Measurements from ENCODE around the gene CXCL17.
"Not testable (repeated sequence)": the region's sequence is repeated elsewhere in the genome, so short reads cannot be mapped to it uniquely, and the experiment has no call there.

Gene CXCL17, protein sequence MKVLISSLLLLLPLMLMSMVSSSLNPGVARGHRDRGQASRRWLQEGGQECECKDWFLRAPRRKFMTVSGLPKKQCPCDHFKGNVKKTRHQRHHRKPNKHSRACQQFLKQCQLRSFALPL

DNA sequence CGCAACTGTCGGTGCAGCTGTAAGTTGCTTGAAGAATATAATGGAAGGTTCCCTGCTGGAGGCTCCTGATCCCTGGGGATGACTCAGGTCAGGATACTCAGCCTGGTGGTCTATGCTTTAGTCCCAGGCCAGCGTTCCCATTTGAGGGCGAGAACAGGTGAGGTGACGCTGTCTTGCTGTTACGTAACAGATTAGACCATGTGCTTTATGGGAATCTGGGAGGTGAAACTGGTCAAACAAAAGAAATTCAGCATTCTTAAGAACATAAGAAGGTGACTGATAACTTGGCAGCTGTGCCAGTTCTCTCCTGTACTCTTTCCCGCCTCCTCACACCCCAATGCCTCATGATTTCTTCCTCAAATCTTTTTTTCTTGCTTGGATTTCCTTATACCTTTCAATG lies at the start of gene CXCL17:
Gene CXCL17, minus strand, starts transcription at position 114 of the 400 bp plus-strand sequence. CDS start 114 bp downstream, outside the sequence.
- FAIRE-seq (no peak), DNase-seq (ENCODE audit: insufficient read length, low spot score) (no peak)

DNA sequence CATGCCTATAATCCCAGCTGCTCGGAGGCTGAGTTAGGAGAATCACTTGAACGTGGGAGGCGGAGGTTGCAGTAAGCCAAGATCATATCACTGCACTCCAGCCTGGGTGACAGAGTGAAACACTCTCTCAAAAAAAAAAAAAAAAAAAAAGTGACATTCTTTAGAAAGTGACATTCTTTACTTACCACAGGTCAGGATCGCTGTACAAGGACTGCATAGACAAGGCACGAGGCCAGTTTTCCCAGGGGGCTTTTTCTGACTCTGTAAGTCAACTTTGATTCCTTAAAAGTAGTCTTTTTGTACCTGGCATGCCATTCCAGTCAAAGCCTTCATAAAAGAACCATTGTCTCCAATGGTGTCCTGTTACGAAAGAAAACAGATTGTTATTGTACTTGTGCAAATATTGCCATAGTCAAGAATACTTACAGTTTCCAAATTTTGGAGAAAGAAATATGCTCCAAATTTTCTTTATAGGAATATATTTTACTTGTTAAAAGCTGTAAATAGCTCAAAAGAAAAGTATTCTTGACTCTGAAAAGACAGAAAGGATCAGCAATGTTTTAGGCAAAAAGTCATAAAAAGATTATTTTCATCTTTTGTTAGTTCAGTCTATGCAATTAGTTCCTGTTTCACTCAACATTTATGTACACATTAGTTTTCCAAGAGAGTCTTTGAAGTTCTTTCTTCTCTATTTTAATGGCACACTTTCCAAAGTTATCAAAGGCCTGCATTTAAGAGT lies 46.2 kb upstream of the CXCL17 start:
- DNase-seq (ENCODE audit: insufficient read length, low spot score) (no peak), FAIRE-seq (no peak)
- TF ChIP-seq, protein P1, sequence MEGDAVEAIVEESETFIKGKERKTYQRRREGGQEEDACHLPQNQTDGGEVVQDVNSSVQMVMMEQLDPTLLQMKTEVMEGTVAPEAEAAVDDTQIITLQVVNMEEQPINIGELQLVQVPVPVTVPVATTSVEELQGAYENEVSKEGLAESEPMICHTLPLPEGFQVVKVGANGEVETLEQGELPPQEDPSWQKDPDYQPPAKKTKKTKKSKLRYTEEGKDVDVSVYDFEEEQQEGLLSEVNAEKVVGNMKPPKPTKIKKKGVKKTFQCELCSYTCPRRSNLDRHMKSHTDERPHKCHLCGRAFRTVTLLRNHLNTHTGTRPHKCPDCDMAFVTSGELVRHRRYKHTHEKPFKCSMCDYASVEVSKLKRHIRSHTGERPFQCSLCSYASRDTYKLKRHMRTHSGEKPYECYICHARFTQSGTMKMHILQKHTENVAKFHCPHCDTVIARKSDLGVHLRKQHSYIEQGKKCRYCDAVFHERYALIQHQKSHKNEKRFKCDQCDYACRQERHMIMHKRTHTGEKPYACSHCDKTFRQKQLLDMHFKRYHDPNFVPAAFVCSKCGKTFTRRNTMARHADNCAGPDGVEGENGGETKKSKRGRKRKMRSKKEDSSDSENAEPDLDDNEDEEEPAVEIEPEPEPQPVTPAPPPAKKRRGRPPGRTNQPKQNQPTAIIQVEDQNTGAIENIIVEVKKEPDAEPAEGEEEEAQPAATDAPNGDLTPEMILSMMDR (IDR thresholded peaks at IDR 0.05; ENCODE audit: insufficient read depth, missing control alignments) = no peak

More for the DNA sequence above, at the start of gene CXCL17:
- TF ChIP-seq, protein P1 (IDR thresholded peaks at IDR 0.05; ENCODE audit: insufficient read depth, missing control alignments) = no peak

DNA sequence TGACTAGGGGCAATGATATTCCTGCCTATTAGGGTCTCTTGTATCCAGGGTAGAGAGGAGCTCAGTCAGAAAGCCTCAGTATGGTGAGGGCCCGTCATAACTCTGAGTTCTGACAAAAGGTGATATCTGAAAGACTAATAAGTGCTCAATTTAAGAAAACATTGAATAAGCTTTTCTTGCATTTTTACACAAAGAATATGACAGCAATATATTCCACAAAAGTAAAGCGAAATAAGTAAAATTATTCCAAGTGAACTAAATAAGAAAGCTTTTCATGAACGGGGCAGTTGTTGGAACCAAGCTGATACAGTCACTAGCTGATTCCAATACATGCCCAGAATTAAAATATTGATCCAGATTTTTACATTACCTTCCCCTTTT lies 45.0 kb upstream of the CXCL17 start:
- no peak for DNase-seq (ENCODE audit: insufficient read length, low spot score)
- TF ChIP-seq, protein P1 (IDR thresholded peaks at IDR 0.05; ENCODE audit: insufficient read depth, missing control alignments) = no peak
- no peak for FAIRE-seq

DNA sequence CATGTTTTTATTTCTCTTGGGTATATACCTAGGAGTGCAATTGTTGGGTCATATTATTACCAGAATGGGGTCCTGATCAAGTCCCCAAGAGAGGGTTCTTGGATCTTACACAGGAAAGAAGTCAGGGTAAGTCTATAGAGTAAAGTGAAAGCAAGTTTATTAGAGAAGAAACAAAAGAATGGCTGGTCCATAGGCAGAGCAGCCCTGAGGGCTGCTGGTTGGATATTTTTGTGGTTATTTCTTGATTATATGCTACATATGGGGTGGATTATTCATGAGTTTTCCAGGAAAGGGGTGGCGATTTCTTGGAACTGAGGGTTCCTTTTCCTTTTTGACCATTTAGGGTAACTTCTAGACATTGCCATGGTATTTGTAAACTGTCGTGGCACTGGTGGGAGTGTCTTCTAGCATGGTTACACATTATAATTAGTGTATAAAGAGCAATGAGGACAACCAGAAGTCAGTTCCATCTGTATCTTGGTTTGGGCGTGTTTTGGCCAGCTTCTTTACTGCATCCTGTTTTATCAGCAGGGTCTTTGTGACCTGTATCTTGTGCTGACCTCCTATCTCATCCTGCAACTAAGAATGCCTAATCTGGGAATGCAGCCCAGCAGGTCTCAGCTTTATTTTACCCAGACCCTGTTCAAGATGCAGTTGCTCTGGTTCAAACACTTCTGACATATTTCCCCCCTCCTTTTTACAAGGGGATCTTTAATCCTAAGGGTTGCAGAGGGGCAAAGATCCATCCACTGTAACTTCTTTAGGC lies 44.5 kb upstream of the CXCL17 start:
- TF ChIP-seq, protein P1 (IDR thresholded peaks at IDR 0.05; ENCODE audit: insufficient read depth, missing control alignments) = no peak
- no peak for FAIRE-seq
- DNase-seq (ENCODE audit: insufficient read length, low spot score) = no peak

DNA sequence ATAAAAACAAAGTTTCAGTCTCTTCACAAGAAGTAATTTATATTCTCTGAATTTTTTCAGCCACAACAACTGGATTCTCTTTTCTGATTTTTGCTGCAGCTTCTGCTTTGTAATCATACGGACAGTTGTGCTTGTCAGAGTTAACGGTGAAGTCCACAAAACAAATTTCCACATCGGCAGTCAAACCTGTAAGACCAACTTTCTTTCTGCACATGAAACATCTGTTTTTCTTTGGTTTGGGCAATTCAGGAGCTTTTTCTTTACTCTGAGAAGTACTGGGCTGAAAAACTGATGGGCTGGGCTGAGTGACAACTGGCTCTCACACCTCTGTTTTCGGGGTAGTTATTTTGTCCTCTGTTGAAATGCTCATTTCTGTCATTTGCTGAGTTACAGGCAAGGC lies 42.3 kb upstream of the CXCL17 start:
- FAIRE-seq; DNase-seq (ENCODE audit: insufficient read length, low spot score): not testable (repeated sequence)

DNA sequence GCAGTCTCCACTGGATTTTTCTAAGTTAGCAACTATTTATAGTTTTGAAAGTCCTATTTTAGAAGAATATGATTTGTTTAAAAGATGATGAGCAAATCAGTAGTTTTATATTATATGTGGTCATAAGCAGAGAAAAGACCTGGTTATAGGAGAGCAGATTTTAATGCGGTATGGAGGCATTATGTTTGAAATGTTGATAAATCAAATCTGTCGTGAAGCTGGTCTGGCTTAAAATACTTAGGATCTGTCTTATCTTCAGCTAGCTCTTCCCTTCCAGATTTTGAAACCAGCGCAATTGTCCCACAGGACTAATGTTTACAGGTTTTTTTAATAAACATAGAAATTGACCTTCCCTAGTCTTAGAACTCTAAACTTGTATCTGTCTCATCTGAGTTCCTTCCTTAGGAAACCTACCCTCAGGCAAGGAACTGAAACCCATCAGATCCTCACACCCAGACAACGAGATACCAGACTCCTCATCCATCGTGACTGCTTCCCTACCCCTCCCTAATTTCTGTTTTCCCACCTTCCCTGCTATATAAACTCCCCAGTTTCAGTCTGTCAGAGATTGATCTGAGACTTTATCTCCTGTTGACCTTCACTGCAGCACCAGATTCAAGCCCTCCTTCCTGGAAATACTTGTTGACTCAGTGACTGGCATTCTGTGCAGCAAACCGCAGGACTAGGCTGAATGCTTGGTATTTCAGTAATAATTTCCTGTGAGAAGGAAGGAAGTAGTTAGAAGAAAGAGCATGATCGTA lies 37.8 kb upstream of the CXCL17 start:
- FAIRE-seq (no peak), DNase-seq (ENCODE audit: insufficient read length, low spot score) (no peak)
- TF ChIP-seq, protein P1 (IDR thresholded peaks at IDR 0.05; ENCODE audit: insufficient read depth, missing control alignments) = no peak

DNA sequence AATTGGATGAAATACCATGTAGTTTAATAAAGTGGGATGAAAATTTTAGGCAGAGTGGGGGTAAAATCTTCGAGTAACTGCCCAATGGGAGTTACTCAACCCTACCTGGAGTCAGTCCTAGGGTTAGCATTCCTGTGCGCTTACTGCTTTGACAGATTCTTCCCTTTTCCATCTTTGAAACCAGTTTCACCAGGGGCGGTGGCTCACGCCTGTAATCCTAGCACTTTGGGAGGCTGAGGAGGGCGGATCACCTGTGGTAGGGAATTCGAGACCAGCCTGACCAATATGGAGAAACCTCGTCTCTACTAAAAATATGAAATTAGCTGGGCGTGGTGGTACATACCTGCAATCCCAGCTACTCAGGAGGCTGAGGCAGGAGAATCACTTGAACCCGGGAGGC lies 37.0 kb upstream of the CXCL17 start:
- FAIRE-seq (no peak), DNase-seq (ENCODE audit: insufficient read length, low spot score) (no peak)
- TF ChIP-seq, protein P1 (IDR thresholded peaks at IDR 0.05; ENCODE audit: insufficient read depth, missing control alignments) = no peak
